Hepatocyte (in vitro differentiated cells): ENCODE results near the gene SH3PXD2B. TPM values are rescaled to one million over a fixed set of nuclear protein-coding genes. Genes with fewer than 3 reads are reported as not detected.
"Not testable (repeated sequence)": the region's sequence is repeated elsewhere in the genome, so short reads cannot be mapped to it uniquely, and the experiment has no call there.

Experiments
- DNase-seq: peaks from one replicate; pipeline ENCODE4 v3.0.0-alpha.2; 2016; ENCODE audit warnings: low spot score
- H2AFZ ChIP-seq: fragments of 200-600 bp; sonication (generic); 2 replicates; pipeline ENCODE4 v1.6.0; 2016; ENCODE audit warnings: antibody characterized with exemption, mild to moderate bottlenecking
- H3K27ac ChIP-seq: fragments of 200-600 bp; sonication (generic); 2 replicates; pipeline ENCODE4 v1.5.1; 2016; ENCODE audit warnings: mild to moderate bottlenecking
- H3K27me3 ChIP-seq: fragments of 200-600 bp; sonication (generic); 2 replicates; pipeline ENCODE4 v1.6.1; 2016
- H3K36me3 ChIP-seq: fragments of 200-600 bp; sonication (generic); replicated peaks from 2 replicates; pipeline ENCODE4 v1.5.1; 2016; ENCODE audit warnings: low read depth; ENCODE audit not compliant: insufficient read depth
- H3K4me1 ChIP-seq: fragments of 200-600 bp; sonication (generic); 2 replicates; pipeline ENCODE4 v1.5.1; 2016; ENCODE audit warnings: mild to moderate bottlenecking, moderate library complexity; ENCODE audit not compliant: insufficient read depth
- H3K4me2 ChIP-seq: fragments of 200-600 bp; sonication (generic); 2 replicates; pipeline ENCODE4 v1.6.0; 2016
- H3K4me3 ChIP-seq: fragments of 200-600 bp; sonication (generic); 2 replicates; pipeline ENCODE4 v1.5.1; 2016; ENCODE audit warnings: mild to moderate bottlenecking
- H3K79me2 ChIP-seq: fragments of 200-600 bp; sonication (generic); 2 replicates; pipeline ENCODE4 v1.6.0; 2017; ENCODE audit warnings: mild to moderate bottlenecking
- H3K9me2 ChIP-seq: fragments of 200-600 bp; sonication (generic); replicated peaks from 2 replicates; pipeline ENCODE4 v1.6.0; 2017; ENCODE audit warnings: mild to moderate bottlenecking; ENCODE audit not compliant: insufficient read depth
- H3K9me3 ChIP-seq: fragments of 200-600 bp; sonication (generic); 2 replicates; pipeline ENCODE4 v1.5.1; 2016; ENCODE audit warnings: low read depth, mild to moderate bottlenecking
- H4K20me1 ChIP-seq: fragments of 200-600 bp; sonication (generic); 2 replicates; pipeline ENCODE4 v1.6.0; 2016; ENCODE audit warnings: mild to moderate bottlenecking; ENCODE audit not compliant: insufficient read depth, poor library complexity, severe bottlenecking
- EZH2 ChIP-seq: fragments of 200-600 bp; sonication (generic); IDR thresholded peaks from 2 replicates; pipeline ENCODE4 v1.6.1; 2016; ENCODE audit warnings: antibody characterized with exemption, mild to moderate bottlenecking, borderline replicate concordance
- EZH2phosphoT487 ChIP-seq: fragments of 200-600 bp; sonication (generic); IDR thresholded peaks from one replicate; pipeline ENCODE4 v1.6.1; 2018; ENCODE audit warnings: antibody characterized with exemption, mild to moderate bottlenecking, low read depth, moderate library complexity; ENCODE audit not compliant: unreplicated experiment, severe bottlenecking
- WGBS: methylation state at CpG from one replicate; pipeline ENCODE4 v1.1.6; 2016; ENCODE audit warnings: low lambda C conversion rate; ENCODE audit errors: missing lambda C conversion rate; 5-methylcytosine and 5-hydroxymethylcytosine counted together
- polyA plus RNA-seq: library from polyadenylated mRNA; unstranded; fragments of >200 nt; fragmentation: Nextera tagmentation; extraction: Ambion mirVana; gene quantifications from 2 replicates; pipeline ENCODE4 v1.2.1, GENCODE V29; 2016
- total RNA-seq: library from RNA; depleted of rRNA; stranded (reverse); fragments of >200 nt; gene quantifications from 2 replicates; pipeline ENCODE4 v1.2.3, GENCODE V29; 2014
- TF ChIP-seq, protein P1 (sequence below): fragments of 200-600 bp; sonication (generic); IDR thresholded peaks from 2 replicates; pipeline ENCODE4 v1.5.1; 2016; ENCODE audit warnings: antibody characterized with exemption, mild to moderate bottlenecking; ENCODE audit not compliant: poor library complexity

SH3PXD2B gene
- total and polyA plus RNA-seq, 2 experiments from 2014 or later, result 27.8 to 28.5 TPM

DNA sequence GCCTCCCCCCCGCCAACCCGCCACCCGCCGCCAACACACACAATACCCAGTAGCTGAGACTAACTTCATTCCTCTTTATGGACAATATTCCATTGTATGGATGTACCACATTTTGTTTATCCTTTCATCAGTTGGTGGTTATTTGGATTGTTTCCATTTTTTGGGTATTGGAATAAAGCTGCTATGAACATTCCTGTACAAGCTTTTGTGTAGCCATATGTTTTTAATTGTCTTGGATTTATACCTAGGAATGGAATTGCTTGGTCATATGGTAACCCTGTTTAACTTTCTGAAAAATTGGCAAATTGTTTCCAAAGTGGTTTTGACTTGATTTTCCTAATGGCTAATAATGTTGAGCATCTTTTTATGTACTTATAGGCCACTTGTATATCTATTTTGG lies 165.9 kb downstream of the SH3PXD2B start:
- TF ChIP-seq, protein P1, sequence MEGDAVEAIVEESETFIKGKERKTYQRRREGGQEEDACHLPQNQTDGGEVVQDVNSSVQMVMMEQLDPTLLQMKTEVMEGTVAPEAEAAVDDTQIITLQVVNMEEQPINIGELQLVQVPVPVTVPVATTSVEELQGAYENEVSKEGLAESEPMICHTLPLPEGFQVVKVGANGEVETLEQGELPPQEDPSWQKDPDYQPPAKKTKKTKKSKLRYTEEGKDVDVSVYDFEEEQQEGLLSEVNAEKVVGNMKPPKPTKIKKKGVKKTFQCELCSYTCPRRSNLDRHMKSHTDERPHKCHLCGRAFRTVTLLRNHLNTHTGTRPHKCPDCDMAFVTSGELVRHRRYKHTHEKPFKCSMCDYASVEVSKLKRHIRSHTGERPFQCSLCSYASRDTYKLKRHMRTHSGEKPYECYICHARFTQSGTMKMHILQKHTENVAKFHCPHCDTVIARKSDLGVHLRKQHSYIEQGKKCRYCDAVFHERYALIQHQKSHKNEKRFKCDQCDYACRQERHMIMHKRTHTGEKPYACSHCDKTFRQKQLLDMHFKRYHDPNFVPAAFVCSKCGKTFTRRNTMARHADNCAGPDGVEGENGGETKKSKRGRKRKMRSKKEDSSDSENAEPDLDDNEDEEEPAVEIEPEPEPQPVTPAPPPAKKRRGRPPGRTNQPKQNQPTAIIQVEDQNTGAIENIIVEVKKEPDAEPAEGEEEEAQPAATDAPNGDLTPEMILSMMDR, result no peak
- TF ChIP-seq EZH2phosphoT487, result no peak
- no peak for TF ChIP-seq EZH2
- Histone ChIP-seq H3K27me3 (no peaks in the 10 kb centered on the region), H2AFZ (no peak overlapping the region), H3K4me3 (no peak overlapping the region), H3K27ac (no peak overlapping the region), H3K9me2 (no peaks in the 10 kb centered on the region), H3K4me1 (peaks cover 12% of the 10 kb centered on the region), H3K4me2 (no peak overlapping the region), H4K20me1 (no peaks in the 10 kb centered on the region), H3K79me2 (no peaks in the 10 kb centered on the region), H3K9me3 (no peaks in the 10 kb centered on the region), H3K36me3 (no peaks in the 10 kb centered on the region)
- no peak for DNase-seq
- WGBS, result no CpG with 5 or more reads among the region's 4 CpGs

DNA sequence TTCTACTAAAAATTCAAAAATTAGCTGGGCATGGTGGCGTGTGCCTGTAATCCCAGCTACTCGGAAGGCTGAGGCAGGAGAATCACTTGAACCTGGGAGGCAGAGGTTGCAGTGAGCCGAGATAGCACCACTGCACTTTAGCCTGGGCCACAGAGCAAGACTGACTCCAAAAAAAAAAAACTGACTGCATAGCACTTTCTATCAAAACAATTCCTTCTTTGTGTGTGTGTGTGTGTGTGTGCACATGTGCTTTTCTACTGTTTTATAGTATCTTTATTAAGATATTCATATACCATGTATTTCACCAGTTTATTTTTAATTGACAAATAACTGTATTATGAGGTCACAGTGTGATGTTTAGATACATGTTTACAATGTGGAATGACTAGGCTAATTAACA lies 167.2 kb downstream of the SH3PXD2B start:
- DNase-seq, H3K36me3 ChIP-seq, H3K9me2 ChIP-seq, H3K4me3 ChIP-seq, H4K20me1 ChIP-seq, H3K9me3 ChIP-seq, H3K4me1 ChIP-seq, H3K4me2 ChIP-seq, H3K27ac ChIP-seq, H2AFZ ChIP-seq, H3K27me3 ChIP-seq: not testable (repeated sequence)
- 92% methylated on average over 2 of the region's 3 CpGs for WGBS
- H3K79me2 ChIP-seq, result peaks cover 12% of the 10 kb centered on the region

DNA sequence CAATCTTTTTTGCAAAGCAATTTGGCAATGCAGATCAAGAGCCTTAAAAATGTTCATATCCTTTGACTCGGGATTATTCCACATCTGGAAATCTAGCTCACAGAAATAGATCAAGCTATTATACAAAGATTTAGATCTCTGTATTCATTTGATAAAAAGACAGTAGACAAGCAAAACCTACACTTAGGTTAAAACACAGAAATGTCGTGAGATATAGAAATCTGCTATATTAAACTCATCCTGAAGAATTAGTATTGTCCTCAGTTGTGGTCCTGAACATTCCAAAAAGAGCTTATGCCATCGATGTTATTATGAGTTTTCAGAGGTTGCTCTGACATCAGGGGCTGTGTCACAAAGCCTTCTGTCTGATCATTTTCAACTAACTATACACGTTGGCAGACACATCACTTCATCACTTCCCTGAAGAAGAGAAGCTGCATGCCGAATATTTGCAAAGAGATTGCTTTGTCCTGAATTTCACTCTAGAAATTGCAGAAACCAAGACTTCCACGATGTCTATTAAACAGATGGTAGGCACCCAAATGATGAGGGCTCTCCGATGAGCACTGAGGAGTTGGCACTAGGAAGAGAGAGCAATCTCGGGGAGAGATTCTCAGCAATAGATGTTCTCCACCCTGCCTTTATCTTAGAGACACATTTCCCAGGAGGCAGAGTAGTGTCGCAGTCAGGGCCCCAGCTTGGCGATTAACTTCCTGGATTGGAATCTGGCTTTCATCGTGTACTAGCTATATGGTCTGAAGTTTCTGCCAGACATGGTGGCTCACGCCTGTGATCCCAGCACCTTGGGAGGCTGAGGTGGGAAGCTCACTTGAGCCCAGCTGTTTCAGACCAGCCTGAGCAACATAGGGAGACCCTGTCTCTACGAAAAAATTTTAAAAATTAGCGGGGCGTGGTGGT lies 168.8 kb downstream of the SH3PXD2B start:
- no peak overlapping the region for H3K4me3 ChIP-seq
- H3K4me1 ChIP-seq, result peaks cover 18% of the 10 kb centered on the region
- no peak overlapping the region for H2AFZ ChIP-seq
- H3K9me2 ChIP-seq, result no peaks in the 10 kb centered on the region
- no peaks in the 10 kb centered on the region for H3K36me3 ChIP-seq
- H3K27me3 ChIP-seq, result no peaks in the 10 kb centered on the region
- H3K27ac ChIP-seq, result peak overlapping the region; percentile 100
- no peak for DNase-seq
- peak overlapping the region; percentile 81 for H3K4me2 ChIP-seq
- WGBS, result 80% methylated on average over 15 of the region's 15 CpGs
- no peak for TF ChIP-seq EZH2
- no peak for TF ChIP-seq EZH2phosphoT487
- TF ChIP-seq, protein P1, result no peak
- no peaks in the 10 kb centered on the region for H3K9me3 ChIP-seq
- H3K79me2 ChIP-seq, result peaks cover 29% of the 10 kb centered on the region
- H4K20me1 ChIP-seq, result peaks cover 21% of the 10 kb centered on the region

DNA sequence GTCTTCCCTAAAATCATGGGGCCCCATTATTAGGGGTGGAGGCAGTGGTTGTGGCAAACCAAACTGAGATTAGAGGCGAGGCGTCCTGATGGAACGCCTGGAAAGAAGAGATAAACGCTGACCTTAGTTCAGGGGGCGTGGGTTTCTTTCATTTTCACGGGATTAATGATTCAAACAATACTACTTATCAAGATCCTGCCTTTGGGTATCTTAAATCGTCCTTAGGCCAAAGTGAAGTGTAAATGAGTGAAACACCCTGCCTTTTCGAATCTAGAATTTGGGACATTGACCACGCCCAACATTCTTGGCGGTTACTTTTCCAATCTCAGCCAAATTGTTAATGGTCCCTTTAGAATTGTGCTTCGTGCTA lies 169.7 kb downstream of the SH3PXD2B start:
- H3K9me2 ChIP-seq, result no peaks in the 10 kb centered on the region
- H3K79me2 ChIP-seq, result peaks cover 38% of the 10 kb centered on the region
- peak overlapping the region; percentile 100 for H3K27ac ChIP-seq
- H2AFZ ChIP-seq, result peak overlapping the region; percentile 98
- H3K9me3 ChIP-seq, result no peaks in the 10 kb centered on the region
- H3K4me2 ChIP-seq, result peak overlapping the region; percentile 81
- H3K36me3 ChIP-seq, result no peaks in the 10 kb centered on the region
- H3K27me3 ChIP-seq, result no peaks in the 10 kb centered on the region
- H3K4me3 ChIP-seq, result peak overlapping the region; percentile 51
- H3K4me1 ChIP-seq, result peaks cover 18% of the 10 kb centered on the region
- TF ChIP-seq, protein P1, result no peak
- TF ChIP-seq EZH2 (no peak), EZH2phosphoT487 (no peak)
- peaks cover 30% of the 10 kb centered on the region for H4K20me1 ChIP-seq
- DNase-seq, result peak; percentile 11
- 4% methylated on average over 11 of the region's 11 CpGs for WGBS
